Stimulated activated CD4-positive, alpha-beta T cell treated with anti-CD3 and anti-CD28 coated beads, Interleukin-2, amount 100 ng/mL, for 24 hours (primary cell): ENCODE data around the gene PPFIBP2.
A peak's percentile ranks its signal among the peaks of the same experiment; 100 is the strongest.

Source experiments
- DNase-seq, 2 donors: peaks; one replicate each; pipeline ENCODE4 v3.0.0-alpha.2; 2020

The PPFIBP2 gene

DNA sequence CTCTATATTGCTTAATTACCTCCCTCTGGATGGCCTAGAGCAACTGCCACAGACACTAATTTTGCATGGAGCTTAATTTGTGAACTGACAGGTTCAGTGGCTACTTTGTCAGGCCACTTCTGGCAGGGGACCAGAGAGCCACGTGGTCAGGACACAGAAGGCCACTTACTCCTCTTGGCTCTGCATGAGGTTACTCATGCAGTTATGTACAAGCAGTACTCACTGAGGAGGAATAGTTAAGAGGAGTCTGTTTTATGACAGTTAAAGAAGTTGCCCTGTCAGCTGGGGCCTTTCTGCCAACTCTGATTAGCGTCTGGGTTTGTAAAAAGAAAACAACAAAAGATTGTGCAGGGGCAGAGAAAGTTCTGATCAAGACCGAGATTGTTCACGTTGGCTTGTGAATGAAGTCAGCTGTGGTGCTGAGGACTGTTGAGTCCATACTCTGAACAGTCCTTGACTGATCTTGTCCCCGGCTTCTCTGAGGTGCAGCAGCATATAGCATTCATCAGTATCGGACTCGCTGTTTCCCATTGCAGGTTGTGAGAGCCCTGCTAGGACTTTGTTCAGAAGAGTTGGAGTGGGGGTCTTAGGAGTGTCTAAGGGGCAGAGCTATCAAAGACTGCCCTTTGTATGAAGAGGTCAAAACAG is 41.4 kb downstream of the PPFIBP2 start:
- no peak for DNase-seq

DNA sequence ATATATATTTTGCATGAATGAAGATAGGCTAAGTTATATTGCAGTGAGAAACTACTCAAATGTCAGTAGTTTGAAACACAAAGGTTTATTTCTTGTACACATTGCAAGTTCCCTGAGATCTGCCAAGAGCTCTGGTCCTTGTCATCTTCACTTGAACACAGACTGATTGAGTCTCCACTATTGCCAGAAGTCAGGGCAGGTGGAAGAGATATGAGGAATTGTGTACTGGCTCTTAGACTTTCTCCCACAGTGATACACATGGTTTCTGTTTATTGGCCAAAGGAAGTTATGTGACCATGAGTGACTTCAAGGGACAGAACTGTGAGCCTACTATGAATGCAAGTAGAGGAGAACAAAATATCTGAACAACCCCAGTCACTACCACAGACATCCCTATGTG is 44.2 kb downstream of the PPFIBP2 start:
- no peak for DNase-seq

DNA sequence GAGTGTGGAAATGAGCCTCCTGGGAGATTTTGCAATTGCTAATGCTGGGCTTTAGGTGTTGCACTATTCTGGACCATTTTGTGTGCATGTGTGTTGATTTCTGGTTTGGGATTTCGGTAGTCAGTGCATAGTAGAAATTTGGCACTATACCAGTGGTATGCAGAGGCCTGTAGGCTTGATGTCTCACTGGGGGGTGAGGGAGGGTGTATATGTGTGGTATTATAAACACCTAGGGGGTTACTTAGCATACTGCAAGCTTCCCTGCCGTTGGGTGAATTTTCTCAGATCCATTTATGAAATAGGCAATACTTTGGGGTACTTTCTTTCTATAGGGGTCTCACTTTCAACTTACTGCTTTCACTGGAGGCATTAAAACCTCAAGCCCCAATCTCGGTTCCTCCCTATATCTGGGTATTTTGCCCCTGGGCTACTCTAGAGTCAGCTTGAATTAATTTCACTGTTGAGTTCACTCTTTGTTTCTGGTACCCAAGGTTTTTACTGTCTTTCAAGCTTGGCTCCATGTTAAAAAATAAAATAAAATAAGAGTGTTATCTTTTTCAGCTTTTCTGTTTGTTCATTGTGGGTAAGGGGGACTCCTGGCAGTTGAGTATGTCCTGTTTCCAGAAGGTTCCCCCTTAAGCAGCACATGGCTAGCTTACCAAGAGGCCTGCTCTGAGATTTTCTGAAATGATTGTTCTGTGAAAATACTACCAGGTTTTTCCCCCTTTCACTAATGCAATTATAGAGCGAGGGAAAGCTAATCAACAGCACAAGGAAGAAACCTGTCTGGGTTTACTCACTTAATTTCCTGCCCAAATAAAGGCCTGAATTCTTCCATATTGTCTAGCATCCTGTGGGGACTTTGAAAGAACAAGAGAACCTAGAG is 45.8 kb downstream of the PPFIBP2 start:
- DNase-seq, result no peak

GRCh38 chr11:7561562-7561961 is 47.8 kb downstream of the PPFIBP2 start:
- no peak for DNase-seq

- DNase-seq, result no peak
These were observed 49.5 kb downstream of the PPFIBP2 start for GRCh38 chr11:7563281-7563680.

- no peak for DNase-seq
These were observed 51.0 kb downstream of the PPFIBP2 start for GRCh38 chr11:7564803-7565202.

- DNase-seq, result no peak
These were observed 53.5 kb downstream of the PPFIBP2 start for GRCh38 chr11:7567311-7567710.

- no peak for DNase-seq
These were observed 55.2 kb downstream of the PPFIBP2 start for GRCh38 chr11:7569044-7569443.

- no peak for DNase-seq
These were observed 56.4 kb downstream of the PPFIBP2 start for GRCh38 chr11:7570241-7570640.

GRCh38 chr11:7570938-7571521 is 57.2 kb downstream of the PPFIBP2 start:
- no peak for DNase-seq

DNA sequence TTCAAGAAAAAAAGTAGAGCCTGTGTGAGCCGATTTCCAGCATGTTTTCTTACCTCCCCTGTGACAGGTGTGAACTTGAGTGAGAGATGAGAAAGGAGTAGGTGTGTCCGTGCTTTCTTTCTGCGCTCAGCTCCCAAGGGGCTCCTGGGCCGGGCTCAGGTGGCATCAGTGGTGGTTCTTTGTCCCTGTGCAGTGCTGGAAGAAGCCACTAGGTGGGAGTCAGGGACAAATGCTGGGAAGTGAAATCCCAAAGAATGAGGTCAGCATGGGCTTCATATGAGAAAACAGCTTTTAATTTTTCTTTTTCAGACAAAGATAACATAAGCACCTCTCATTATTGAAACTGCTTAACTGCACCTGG is 57.8 kb downstream of the PPFIBP2 start:
- peak in 1 of 2 donors; percentile 30 for DNase-seq

DNA sequence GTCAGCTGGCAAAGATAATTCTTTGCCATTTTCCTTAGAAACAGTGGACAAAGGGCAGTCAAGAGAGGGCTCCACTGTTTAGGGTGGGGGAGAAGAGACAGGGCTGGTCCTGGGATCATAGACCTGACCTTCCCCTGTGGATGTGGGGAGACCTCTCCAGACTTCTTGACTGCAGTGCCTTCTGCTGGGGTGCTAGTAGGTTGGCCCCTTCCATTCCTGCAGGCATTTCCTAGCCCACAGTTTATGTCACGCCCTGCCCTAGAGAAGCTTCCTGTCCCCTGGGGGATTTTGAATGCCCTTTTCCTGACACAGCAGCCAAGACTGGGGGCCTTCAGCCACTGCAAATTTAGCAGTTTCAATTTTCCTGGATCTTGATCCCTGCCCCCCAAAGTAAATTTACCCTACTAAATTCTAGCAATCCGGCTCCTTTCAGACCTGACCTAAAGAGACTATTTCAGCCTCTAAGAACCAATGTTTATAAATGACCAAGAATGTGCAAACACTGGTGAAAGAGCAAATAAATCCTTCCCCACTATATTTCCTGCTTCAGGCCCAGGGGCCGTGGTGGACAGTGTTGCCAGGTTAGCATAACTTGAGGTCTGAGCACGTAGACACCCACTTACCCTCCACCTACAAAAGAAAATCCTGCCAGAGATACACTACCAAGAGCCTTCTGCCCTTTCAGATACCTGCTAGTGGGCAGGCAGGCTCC is 58.4 kb downstream of the PPFIBP2 start:
- no peak for DNase-seq

GRCh38 chr11:7573193-7573557 is 59.4 kb downstream of the PPFIBP2 start:
- DNase-seq, result no peak

DNA sequence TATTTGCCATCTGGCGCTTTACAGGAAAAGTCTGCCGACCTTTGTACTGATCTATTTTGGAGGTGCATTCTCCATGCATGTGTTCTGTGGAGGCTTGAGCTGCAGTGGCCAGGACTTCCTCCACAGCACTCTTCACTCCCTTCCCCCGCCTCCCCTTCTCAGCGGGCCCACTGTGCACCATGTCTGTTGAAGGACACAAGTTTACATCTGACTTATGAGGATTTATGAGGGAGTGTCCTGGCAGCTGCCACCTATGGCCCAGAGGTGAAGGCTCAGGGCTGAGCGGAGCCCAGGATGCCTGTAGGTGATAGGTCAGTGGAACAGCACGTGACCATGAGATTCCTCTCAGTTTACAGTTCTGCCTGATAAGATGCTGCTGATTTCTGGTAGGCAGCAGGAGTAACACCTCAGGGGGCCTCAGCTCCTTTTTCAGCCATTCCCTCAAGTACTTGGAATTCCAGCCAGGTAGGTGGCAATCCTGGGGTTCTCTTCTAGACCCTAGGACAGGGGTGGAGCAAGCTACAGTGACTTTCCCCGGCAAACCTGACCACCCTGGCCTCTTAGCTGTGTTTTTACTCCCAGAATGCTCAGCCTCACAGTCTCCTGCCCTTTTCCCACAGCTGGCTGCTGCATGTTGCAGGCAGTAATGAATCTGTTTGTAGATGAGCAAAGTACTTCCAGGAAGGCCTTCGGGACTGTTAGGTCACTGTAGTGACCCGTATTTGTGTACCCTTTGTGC is 59.9 kb downstream of the PPFIBP2 start:
- no peak for DNase-seq

DNA sequence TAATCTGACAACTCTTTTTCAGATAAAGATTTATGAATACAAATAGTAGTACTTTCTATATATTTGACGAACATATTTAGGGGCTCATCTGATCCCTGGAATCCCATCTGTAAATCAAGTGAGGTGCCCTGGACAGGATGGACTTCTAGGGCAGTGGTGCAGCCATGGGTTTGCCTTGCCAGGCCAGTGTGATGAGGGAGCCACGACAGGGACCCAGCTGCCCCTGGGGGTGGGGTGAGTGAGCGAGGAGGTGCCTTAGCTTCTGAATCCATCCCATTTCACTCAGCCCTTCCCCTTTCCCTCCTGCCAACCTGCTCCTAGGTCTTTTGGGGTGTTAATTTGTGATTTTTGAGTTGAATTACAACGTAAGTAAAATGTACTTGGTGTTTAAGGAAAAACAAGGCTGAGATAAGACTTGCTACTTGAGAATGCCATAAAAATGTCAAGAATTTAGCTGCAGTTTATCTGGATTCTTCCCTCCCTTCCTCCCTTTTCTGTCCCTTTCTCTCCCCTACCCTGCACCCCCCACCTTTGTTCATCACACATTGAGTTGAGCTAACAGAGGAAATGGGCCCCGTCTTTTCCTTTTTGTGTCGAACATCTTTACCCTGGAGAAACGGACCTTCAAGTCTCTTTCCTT is 60.8 kb downstream of the PPFIBP2 start:
- DNase-seq, result no peak

DNA sequence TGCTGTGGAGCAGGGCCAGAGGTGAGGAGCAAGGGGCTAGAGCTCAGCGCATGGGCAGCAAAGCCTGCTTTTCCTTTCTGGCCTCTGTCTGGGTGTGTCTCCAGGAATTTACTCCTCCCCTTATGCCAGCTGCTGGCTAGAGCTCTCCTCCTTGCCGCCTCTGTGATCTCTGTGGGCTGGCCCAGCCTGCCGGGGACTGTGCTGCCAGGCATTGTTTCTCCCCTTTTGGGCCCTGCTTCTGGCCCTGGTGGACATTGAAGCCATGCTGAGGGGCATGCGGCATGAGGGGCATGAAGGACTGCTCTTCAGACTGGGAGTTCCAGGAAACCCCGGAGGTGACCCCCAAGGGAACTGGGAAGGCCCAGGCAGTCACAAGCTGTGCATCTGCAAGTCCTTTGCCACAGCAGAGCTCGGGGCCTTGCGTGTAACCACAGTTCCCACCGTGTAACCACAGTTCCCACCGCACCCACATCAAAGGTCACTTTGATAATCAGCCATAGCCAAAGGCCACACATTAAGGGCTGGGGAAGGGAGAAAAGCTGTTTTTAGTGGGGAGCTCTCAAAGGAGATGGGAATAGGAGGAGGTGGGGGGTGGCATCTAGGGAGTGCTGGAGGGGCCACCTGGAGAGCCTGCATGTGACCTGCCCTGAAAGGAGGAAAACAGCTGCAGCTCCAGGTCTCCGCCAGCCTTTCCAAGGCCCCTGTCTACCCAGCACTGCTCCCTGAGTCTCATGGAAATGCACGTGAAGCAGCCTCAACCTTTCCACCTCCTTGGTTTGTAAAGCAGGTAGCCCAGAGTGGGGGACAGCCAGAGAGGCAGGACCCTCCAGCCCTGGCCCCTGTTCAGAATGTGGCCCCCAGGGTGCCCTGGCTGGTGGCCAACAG is 62.3 kb downstream of the PPFIBP2 start:
- peak in 1 of 2 donors; percentile 54 for DNase-seq

DNA sequence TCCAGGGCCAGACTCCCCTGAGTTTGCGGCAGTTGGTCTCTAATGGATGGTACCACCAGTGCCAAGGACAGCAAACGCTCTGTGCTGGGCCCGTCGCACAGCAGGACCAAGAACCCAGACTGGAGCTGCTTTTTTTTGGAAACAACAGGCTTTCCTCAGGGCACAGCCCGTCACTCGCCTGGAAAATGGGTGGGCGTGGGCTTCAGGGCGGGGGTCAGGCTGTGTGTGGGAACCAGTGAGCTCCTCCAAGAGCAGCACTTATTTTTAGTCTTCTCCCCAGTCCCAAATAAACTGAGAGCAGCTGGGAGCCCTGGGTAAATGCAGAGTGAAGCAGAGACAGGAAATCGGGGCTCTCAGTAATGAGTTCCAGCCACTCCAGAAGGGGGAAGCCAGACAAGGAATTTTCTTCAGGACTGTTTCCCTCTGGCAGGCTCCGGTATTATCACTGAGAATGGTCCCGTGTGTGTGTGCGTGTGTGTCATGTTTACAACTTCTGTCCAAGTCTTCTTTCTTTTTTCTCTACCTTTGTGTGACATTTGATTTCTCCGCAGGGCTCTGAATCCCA is 63.0 kb downstream of the PPFIBP2 start:
- DNase-seq, result no peak

GRCh38 chr11:7577291-7578190 is 63.7 kb downstream of the PPFIBP2 start:
- DNase-seq, result no peak

GRCh38 chr11:7578276-7578955 is 64.6 kb downstream of the PPFIBP2 start:
- no peak for DNase-seq
